ENCODE results near the gene IGSF6. TPM values are rescaled to one million over a fixed set of nuclear protein-coding genes. Genes with fewer than 3 reads are reported as not detected.

The IGSF6 gene
- total RNA-seq, 1 donor from 2014 or later = not detected

GRCh38 chr16:21628772-21629171, 23.6 kb downstream of the IGSF6 start:
- Mint-ChIP-seq H3K27me3 (ENCODE audit: low read depth) (no peaks in the 10 kb centered on the region), H3K36me3 (peaks cover 54% of the 10 kb centered on the region), H3K4me3 (no peak overlapping the region)

GRCh38 chr16:21628121-21628726, 24.2 kb downstream of the IGSF6 start:
- Mint-ChIP-seq H3K4me1 (peaks cover 20% of the 10 kb centered on the region), H3K27me3 (ENCODE audit: low read depth) (no peaks in the 10 kb centered on the region), H3K4me3 (no peak overlapping the region), H3K36me3 (peaks cover 58% of the 10 kb centered on the region), H3K27ac (peak overlapping the region; percentile 25), H3K9me3 (no peaks in the 10 kb centered on the region)
- no peak for DNase-seq (ENCODE audit: low spot score in 2 of 2, unreplicated experiment in 2 of 2)
- no peak for TF ChIP-seq CTCF (IDR thresholded peaks at IDR 0.05; ENCODE audit: unreplicated experiment)

More at GRCh38 chr16:21628772-21629171, 23.6 kb downstream of the IGSF6 start:
- no peak for TF ChIP-seq CTCF (IDR thresholded peaks at IDR 0.05; ENCODE audit: unreplicated experiment)
- no peaks in the 10 kb centered on the region for H3K9me3 Mint-ChIP-seq
- H3K27ac Mint-ChIP-seq = no peak overlapping the region
- no peak for DNase-seq (ENCODE audit: low spot score in 2 of 2, unreplicated experiment in 2 of 2)
- H3K4me1 Mint-ChIP-seq = peaks cover 20% of the 10 kb centered on the region

GRCh38 chr16:21626659-21627277, 25.6 kb downstream of the IGSF6 start:
- peak overlapping the region; percentile 1 for H3K4me3 Mint-ChIP-seq
- TF ChIP-seq CTCF (IDR thresholded peaks at IDR 0.05; ENCODE audit: unreplicated experiment) = no peak
- peak overlapping the region; percentile 87 for H3K27ac Mint-ChIP-seq
- H3K9me3 Mint-ChIP-seq = no peaks in the 10 kb centered on the region
- peaks cover 18% of the 10 kb centered on the region for H3K4me1 Mint-ChIP-seq
- H3K27me3 Mint-ChIP-seq (ENCODE audit: low read depth) = no peaks in the 10 kb centered on the region
- no peak for DNase-seq (ENCODE audit: low spot score in 2 of 2, unreplicated experiment in 2 of 2)
- peaks cover 57% of the 10 kb centered on the region for H3K36me3 Mint-ChIP-seq

- no peak for DNase-seq (ENCODE audit: low spot score in 2 of 2, unreplicated experiment in 2 of 2)
- peaks cover 52% of the 10 kb centered on the region for H3K36me3 Mint-ChIP-seq
- no peak overlapping the region for H3K4me3 Mint-ChIP-seq
- peaks cover 12% of the 10 kb centered on the region for H3K4me1 Mint-ChIP-seq
- no peaks in the 10 kb centered on the region for H3K27me3 Mint-ChIP-seq (ENCODE audit: low read depth)
- no peaks in the 10 kb centered on the region for H3K9me3 Mint-ChIP-seq
- no peak for TF ChIP-seq CTCF (IDR thresholded peaks at IDR 0.05; ENCODE audit: unreplicated experiment)
- H3K27ac Mint-ChIP-seq = no peak overlapping the region
Observed at GRCh38 chr16:21625026-21625425, 27.4 kb downstream of the IGSF6 start.

- H3K27ac Mint-ChIP-seq = no peak overlapping the region
- peaks cover 16% of the 10 kb centered on the region for H3K4me1 Mint-ChIP-seq
- H3K4me3 Mint-ChIP-seq = no peak overlapping the region
- H3K9me3 Mint-ChIP-seq = no peaks in the 10 kb centered on the region
- no peak for DNase-seq (ENCODE audit: low spot score in 2 of 2, unreplicated experiment in 2 of 2)
- H3K36me3 Mint-ChIP-seq = peaks cover 35% of the 10 kb centered on the region
- TF ChIP-seq CTCF (IDR thresholded peaks at IDR 0.05; ENCODE audit: unreplicated experiment) = no peak
- no peaks in the 10 kb centered on the region for H3K27me3 Mint-ChIP-seq (ENCODE audit: low read depth)
Observed at GRCh38 chr16:21622545-21622944, 29.9 kb downstream of the IGSF6 start.

Measured in mesothelial cell of epicardium (in vitro differentiated cells).